HL-60/S4 (cell line): ENCODE data around the gene TTLL5.

Experiments used
- in situ Hi-C: fragments of 300-500 bp; cut with MboI; formaldehyde crosslinking; loops from 2 replicates; pipeline ENCODE4 v1.14.3; 2022; ENCODE audit warnings: low sequenced_read_pairs

The TTLL5 gene

DNA sequence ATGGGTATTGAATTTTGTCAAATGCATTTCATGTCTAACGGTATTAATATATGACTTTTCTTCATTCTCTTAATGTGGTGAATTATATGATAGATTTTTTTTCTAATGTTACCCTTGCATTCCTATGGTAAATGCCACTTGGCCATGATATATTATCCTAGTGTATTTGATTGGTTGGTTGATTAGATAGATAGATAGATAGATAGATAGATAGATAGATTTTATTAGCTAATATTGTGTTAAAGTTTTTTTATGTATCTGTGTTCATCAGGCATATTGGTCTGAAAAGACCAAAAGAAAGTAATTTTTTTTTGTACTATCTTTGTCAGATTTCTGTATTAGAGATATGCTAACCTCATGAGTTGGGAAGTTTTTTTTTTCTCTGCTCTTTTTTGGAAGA lies 196.2 kb downstream of the TTLL5 start:
- in situ Hi-C loops = no loop called here

DNA sequence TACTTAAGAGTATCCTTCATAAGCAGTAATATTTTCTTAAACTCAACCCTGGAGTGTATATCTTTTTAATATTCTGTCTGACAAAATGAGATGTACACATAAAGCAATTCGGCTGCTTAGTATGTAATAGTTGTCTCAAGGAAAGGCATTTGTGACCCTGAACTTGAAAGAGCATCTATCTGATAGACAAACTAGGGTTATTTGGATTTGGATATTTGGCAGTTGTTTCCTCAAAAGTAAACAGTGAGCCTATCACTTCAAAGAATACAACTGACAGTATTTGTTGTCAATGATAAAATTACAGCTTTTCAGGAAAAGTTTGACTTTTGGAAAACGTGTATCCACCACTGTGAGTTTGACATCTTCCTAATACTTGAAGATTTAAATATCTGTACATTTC lies 197.3 kb downstream of the TTLL5 start:
- in situ Hi-C loops = no loop called here

DNA sequence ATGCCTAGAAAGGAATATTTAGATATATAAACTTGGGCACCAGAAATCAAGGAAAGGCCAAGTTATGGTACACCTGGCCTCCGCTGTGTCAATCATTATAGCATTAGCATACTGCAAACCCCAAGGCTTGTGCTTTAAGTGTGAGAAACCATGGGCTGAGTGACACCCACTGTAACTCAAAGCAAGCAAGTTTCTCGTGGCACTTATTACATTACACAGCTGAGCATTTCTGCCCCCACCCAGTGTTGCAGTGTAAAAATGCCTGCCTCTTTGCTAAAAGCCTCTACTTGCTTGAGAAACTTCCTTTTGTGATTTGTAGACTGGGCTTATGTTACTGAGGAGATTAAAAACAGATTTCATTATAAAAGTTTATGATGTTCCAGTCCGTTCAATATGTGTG lies 198.7 kb downstream of the TTLL5 start:
- in situ Hi-C loops = no loop called here

DNA sequence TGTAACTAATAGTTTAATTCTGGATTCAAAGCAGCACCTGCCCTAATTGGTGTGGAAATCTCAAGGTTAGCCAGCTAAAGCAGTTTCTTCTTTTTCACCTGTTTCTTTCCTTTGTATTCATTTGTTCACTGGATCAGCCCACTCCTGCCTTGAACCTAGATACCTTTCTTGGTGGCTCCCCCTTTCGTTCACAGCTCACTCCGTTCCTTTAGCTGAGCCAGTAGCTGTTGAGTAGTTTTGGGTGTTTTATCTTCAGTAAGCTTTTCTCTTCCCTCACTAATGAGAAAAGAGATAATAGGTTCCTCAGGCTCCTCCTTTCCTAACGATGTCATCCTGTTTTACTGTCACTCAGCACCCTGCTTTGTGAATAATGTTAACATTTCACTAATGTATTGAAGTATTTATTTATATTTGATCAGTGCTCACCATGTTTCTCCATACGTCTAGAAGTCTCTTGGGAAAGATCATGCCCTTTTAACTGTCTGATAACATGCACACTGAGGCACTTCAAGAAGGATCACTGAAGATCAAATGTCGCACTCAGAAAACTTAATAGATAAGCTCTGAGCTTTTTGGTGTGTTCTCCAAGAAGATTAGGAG lies 199.6 kb downstream of the TTLL5 start:
- in situ Hi-C loops = no loop called here

DNA sequence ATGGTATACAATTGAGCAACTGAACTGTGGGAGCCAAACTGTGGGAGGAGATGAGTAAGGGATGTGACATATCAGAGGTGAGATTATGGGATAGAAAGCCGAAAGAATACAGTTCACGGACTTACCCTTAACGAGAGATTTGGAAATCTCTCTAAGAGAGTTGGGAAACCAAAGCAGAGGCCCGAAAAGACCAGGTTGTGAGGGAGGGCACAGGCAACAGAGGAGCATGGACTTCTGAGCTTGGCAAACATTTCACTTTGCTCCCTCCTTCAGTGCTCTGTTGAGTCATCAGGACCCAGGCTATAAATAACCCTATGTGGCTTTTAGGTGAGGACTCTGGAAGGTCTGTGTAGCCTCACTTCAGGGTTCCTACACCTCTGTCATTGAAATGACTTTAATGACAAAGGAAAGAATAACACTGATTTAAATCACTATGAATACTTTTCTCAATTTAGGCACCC lies 200.1 kb downstream of the TTLL5 start:
- in situ Hi-C loops = no loop called here

DNA sequence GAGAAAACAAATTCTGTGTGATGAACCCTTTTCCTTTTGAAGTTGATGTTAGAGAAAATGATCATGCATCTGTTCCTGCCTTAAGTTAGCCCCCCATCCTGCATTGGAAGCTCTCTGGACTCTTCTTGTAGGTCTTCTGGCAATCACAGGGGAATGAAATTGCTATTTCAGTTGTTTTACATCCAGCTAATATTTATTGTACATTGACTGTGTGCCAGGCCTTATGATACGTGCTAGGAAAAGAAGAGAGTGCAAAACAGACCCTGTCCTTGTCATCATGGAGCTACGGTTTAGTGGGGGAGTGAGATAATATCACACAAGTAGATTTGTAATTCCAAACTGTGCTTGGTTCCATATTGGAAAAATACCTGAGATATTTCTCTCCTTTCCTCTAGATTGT lies 202.2 kb downstream of the TTLL5 start:
- in situ Hi-C loops = no loop called here

DNA sequence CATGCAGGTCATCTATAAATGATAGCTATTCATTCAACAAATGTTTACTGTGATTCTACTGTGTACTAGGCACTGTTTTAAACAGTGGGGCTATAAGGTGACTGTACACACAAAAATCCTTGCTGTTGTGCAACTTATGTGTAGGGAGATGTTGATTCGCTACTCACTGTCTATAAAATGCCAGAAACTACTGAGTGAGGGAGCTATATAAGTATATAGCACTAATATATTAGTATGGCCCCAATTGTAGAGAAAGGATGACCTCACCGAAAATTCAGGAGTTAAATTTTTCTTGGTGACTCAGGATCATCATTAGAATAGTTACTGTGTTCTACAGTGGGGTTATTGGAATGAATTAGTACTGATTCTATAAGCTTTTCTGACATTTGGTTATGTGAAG lies 203.3 kb downstream of the TTLL5 start:
- in situ Hi-C loops = no loop called here

DNA sequence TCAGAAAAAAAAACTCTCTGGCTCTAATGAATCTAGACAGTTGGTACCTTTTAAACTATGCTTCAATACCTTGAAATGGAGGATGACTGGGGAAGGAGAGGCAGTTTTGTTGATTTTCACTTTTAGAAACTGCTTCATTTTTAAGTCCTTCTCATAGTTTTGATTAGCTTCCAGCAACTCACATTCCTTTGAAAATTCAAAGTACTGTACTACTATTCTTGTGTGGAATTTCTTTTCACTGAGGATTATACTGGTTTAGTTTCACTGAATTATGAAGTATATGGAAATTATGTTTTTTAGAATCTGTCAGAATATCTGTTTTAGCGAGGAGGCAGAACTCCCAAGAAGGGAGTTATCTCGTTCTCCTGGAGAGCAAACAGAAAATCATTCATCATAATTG lies 204.5 kb downstream of the TTLL5 start:
- in situ Hi-C loops = no loop called here

DNA sequence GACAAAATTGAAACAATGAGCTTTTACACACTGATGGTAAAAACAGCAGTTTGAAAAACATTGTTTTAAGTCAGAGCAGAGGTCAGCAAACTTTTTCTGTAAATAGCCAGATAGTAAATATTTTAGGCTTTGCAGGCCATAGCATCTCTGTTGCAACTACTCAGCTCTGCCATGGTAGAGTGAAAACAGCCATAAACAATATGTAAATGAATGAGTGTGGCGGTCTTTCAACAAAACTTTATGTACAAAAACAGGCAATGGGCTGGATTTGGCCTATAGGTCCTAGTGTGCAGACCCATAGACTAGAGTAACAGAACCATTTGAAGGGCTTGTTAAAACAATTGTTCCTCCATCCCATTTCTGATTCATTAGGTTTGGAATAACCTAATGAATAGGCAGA lies 205.9 kb downstream of the TTLL5 start:
- in situ Hi-C loops = no loop called here

DNA sequence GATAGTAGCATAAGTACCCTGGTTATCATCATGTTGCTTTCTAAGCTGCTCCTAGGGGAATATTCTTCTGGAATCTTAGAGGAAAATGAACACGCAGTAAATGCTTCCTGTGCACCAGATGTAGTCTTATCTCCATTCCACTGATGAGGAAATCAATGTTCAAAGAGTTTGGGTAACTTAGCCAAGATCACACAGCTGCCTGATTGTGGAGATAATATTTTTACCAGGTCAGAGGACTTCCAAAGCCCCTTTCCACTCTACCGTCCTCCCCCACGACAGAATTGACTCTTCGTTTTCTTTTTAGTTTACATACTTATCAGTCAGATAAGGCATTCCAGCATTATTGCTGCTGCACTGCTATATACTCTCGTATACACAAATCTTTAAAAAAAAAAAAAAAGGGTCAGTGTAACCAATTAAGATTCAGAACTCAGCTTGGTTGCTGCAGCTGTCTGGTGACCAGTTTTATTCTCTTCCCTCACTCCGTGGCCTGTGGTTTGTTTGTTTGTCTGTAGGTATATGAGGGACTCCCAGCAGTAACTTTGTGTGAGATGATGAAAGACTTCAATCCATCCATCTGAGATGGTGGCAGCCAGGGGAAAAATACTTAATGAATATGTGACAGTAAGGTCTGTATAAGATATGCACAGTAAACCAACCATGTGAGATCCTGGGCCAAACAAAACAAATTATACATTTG lies 210.3 kb downstream of the TTLL5 start:
- in situ Hi-C loops = no loop called here

DNA sequence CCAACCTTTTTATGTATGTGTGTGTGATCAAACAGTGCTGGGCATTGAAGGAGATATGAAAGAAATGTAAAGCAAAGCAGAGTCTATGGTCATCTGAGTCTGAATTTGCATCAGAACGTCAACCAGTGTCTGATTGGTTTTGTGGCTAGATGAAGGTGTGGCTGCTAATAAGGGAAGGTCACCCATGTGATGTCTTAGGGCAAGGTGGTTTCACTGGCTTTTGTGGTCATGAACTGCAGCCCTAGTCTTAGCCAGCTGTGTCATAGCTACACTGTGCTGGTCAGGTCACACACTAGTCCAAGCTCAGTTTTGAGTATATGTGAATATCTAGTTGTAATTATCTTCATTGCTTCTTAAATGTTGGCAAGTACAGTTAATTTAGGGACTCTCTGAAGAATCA lies 214.9 kb downstream of the TTLL5 start:
- in situ Hi-C loops = no loop called here

DNA sequence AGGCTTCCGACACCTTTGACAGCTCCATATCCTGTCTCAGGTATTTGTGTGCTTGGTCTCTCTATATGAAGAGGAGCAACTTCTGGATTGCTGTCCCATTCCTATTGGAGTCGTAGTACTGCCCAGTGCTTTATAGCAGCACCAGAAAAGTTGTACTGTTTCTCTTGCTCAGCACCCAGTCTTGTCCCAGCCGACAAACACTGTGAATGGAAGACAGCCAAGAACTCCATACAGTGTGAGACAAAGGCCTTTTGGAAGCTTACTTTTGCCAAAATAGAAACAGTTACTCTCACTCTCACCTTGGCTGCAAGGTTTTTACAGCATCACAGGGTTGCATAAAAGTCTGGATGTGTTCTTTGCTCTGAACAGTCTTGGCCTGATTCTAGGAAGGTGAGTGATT lies 215.5 kb downstream of the TTLL5 start:
- in situ Hi-C loops = no loop called here

DNA sequence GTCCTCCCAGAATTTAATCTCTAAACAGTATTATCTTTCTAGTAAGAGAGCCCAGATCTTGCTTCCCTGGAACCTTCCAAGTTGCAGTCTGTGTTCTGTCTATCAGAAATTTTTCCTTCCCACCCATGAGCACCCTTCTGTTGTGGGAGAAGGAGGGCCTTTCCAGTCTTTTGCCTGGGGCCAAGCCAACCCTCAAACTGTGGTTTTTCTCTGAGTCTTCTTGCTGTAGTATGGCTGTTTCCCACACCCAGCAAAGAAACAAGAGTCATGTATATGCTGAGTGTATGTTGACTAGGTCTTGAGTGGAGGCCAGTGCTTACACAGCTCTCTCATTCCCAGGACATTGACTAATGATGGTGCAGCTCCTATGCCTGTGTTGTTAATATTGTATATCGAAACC lies 216.2 kb downstream of the TTLL5 start:
- in situ Hi-C loops = no loop called here

DNA sequence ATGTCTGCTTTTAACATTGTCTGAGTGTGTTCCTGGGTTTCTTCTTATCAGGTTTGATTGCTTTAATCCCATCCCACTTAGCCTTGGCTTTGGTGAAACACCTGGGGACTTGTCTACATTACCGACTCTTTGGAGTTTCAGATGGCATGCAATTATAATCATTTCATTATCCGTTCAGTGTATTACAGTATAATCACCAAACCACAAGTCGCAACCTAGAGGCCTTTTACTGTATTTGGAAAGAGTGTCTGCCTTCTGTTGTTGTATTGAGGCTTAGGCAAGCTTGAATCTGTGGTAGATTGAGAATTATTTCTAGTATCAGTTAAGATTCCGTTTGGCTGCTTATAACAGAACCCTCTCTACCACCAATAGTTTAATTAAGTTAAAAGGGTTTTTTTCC lies 216.8 kb downstream of the TTLL5 start:
- in situ Hi-C loops = no loop called here

DNA sequence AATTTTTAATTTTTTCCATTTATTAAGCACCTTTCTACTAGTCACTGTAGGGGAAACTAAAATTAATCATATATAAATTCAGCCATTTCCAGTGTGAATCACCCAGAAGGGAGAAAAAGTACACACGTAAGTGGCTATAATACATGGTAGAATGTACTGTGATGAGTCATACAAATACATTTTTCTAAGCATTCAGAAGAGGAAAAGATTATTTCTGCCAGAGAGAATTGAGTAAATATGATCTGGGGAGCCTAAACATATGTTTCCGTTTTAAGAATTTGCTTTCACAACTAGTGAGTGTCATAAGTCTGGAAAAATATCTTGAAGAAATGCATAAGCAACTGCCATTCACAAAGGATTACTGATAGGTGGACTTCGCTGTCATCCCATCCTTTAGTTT lies 218.0 kb downstream of the TTLL5 start:
- in situ Hi-C loops = no loop called here

DNA sequence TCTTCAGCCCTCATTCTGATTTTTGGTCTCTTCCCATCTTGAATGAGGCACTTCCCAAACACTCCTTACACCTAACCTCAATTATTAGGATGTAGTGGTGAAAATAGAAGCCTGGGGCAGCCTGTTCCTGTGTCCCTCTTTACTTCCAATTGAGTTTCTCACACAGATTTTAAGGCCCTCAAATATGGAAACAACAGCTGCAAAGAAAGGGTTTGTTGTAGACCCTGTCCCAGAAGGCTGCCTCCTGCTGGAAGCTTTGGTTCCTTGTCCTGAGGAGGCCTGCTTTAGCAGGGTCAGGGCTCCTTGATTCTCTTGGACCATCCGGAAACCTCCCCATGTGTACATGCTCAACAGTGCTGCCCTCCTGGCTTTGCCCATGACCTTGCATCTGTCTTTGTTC lies 219.5 kb downstream of the TTLL5 start:
- in situ Hi-C loops = no loop called here

DNA sequence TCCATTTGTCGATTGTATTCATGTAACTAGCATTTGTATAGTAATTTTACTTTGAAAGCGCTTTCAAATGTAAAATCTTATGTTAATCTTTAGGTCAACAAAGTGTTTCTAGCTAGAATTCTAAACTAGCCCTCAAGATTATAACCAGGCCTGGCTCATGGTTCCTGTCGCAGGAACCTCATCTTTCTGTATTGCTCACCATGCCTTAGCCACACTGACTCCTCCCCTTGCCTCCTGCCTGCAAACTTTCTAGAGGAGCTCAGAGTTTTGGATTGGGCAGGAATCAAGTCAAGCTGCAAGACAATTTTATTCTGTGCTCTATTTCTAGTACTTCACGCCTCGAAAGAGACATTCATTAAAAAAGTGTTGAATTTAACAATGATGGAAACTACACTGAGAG lies 220.9 kb downstream of the TTLL5 start:
- in situ Hi-C loops = no loop called here

DNA sequence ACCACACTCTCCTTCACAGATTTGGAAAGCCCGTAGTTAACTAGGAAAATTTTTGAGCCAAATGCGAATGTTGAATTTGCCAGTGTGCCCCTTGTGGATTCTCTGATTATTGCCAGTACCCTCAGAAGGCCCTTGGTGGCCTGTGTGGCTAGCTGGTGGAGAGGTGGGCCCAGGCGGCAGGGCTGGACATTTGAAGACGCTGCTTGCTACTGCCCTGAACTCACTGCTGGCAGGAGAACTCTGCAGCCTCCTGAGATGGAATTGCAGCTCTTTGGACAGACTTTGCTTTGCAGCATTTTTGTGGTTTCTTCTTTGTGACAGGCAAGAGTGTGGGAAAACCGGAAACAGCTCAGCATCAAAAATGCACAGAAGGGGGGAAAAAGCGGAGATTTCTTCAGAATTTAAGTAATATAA lies 223.2 kb downstream of the TTLL5 start:
- in situ Hi-C loops = no loop called here

DNA sequence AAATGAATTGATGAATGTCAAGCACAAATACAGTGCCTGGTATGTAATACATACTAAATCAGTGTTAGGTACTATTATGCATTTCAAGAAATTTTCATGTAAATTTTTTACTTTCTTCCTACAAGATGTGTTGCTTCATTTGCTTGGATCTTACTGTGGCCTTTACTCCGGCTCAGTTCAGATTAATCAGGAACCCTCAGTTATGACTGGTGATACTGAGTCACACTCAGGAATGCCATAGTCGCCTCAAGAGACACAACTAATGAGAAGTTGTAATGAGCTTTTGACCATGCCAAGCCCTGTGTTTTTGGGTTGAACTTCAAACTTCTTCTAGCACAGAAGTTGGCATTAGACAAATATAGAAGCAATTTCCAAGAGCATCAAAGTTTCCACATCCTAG lies 224.8 kb downstream of the TTLL5 start:
- in situ Hi-C loops = no loop called here

DNA sequence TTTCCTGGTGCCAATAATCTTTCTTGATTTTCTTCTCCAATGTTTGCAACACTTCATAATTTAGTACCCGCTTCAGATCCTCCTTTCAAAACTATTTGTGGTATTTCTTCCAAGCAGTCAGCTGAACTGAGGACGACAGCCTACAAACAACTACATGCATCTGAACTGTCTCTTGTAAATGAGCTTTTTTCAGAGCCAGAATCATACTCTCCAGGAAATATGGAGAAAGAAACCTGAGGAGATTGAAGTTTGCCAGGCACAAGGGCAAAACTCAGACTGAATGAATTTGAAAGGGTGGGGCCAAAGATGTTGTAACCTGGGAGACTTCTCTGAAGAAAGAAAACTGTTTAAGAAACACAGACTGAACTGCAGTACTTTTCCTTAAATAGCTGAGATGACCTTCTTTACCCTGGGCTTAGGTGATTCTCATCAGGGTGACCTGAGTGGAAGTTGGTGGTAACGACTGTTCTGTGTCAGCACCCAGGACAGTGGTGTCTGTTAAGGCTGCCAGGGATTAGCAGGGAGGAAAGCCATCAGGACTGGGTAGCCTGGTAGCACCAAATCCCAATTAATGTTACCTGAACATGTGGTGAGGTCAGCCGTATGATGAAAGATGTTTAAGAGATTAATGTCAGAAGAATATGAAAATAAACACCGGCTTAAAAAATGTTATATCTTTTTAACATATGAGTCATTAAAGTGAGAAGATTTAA lies 225.7 kb downstream of the TTLL5 start:
- in situ Hi-C loops = no loop called here

DNA sequence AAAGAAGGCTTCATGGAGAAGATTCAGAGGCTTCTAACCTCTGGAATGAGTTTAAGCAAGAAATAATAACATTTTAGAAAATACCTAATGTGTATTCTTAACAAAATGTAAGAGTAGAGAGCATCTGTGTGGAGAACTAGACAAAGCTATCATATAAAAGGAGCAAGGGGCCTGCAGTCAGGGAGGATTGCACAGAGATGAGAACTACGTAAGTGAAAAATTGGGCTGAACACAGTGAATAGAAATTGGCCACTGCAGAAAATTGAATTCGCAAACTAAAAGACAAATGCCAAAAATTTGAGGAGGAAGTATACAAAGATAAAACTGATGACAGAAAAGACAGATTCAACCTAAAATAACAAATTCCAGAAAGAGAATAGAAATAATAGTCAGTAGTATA lies 227.9 kb downstream of the TTLL5 start:
- in situ Hi-C loops = no loop called here

DNA sequence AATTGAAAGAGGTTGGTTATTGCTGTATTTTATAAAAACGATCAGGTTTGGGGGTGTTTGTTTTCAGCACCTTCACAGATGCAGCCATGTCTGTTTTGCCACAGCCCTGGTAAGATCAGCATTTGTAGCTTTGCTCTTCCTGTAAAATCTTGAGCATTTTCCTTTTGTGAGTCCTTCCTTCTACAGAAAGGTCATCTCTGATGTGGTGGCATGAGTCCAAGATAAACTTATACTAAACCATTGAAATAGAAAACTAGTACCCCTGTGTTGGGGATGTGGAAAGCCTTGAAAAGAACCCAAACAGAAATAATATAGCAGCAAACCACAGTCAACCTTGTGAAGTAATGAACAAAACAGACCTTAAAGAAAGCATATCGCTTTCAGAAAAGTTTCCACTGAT lies 235.3 kb downstream of the TTLL5 start:
- in situ Hi-C loops = no loop called here
